Measurements from ENCODE around the gene PDGFB.

Gene PDGFB

GRCh38 chr22:39265143-39265886 is 20.5 kb upstream of the PDGFB start:
- no peak overlapping the region for H3K4me3 ChIP-seq (ENCODE audit: extremely low read depth, insufficient read depth, low read length, poor library complexity, severe bottlenecking)
- H3K9me3 ChIP-seq (ENCODE audit: control insufficient read depth, low read length) = no peaks in the 10 kb centered on the region
- 95 to 96% methylated on average over 22 of the region's 23 CpGs for WGBS, 2 experiments (ENCODE audit: insufficient coverage in 2 of 2)
- H3K4me1 ChIP-seq (ENCODE audit: control insufficient read depth, insufficient read depth, low read length, poor library complexity, severe bottlenecking) = peaks cover 4% of the 10 kb centered on the region
- no peak overlapping the region for H3K27ac ChIP-seq (ENCODE audit: low read depth, low read length, severe bottlenecking)
- H3K36me3 ChIP-seq (ENCODE audit: control insufficient read depth, insufficient read depth, low read length) = no peaks in the 10 kb centered on the region

GRCh38 chr22:39264349-39265038 is 19.7 kb upstream of the PDGFB start:
- H3K4me1 ChIP-seq (ENCODE audit: control insufficient read depth, insufficient read depth, low read length, poor library complexity, severe bottlenecking) = peaks cover 4% of the 10 kb centered on the region
- H3K27ac ChIP-seq (ENCODE audit: low read depth, low read length, severe bottlenecking) = no peak overlapping the region
- H3K9me3 ChIP-seq (ENCODE audit: control insufficient read depth, low read length) = no peaks in the 10 kb centered on the region
- 90 to 98% methylated on average over 10 to 12 of the region's 13 CpGs for WGBS, 2 experiments (ENCODE audit: insufficient coverage in 2 of 2)
- no peaks in the 10 kb centered on the region for H3K36me3 ChIP-seq (ENCODE audit: control insufficient read depth, insufficient read depth, low read length)
- no peak overlapping the region for H3K4me3 ChIP-seq (ENCODE audit: extremely low read depth, insufficient read depth, low read length, poor library complexity, severe bottlenecking)

GRCh38 chr22:39263626-39264348 is 19.0 kb upstream of the PDGFB start:
- Histone ChIP-seq H3K27ac (ENCODE audit: low read depth, low read length, severe bottlenecking) (no peak overlapping the region), H3K9me3 (ENCODE audit: control insufficient read depth, low read length) (no peaks in the 10 kb centered on the region), H3K4me1 (ENCODE audit: control insufficient read depth, insufficient read depth, low read length, poor library complexity, severe bottlenecking) (no peaks in the 10 kb centered on the region), H3K36me3 (ENCODE audit: control insufficient read depth, insufficient read depth, low read length) (no peaks in the 10 kb centered on the region), H3K4me3 (ENCODE audit: extremely low read depth, insufficient read depth, low read length, poor library complexity, severe bottlenecking) (no peak overlapping the region)
- 89 to 96% methylated on average over 3 to 5 of the region's 10 CpGs for WGBS, 2 experiments (ENCODE audit: insufficient coverage in 2 of 2)

GRCh38 chr22:39259666-39260065 is 14.9 kb upstream of the PDGFB start:
- no peak overlapping the region for H3K4me3 ChIP-seq (ENCODE audit: extremely low read depth, insufficient read depth, low read length, poor library complexity, severe bottlenecking)
- H3K9me3 ChIP-seq (ENCODE audit: control insufficient read depth, low read length) = no peaks in the 10 kb centered on the region
- H3K4me1 ChIP-seq (ENCODE audit: control insufficient read depth, insufficient read depth, low read length, poor library complexity, severe bottlenecking) = peaks cover 12% of the 10 kb centered on the region
- no peaks in the 10 kb centered on the region for H3K36me3 ChIP-seq (ENCODE audit: control insufficient read depth, insufficient read depth, low read length)
- H3K27ac ChIP-seq (ENCODE audit: low read depth, low read length, severe bottlenecking) = no peak overlapping the region
- 88 to 94% methylated on average over 3 of the region's 4 CpGs for WGBS, 2 experiments (ENCODE audit: insufficient coverage in 2 of 2)

- Histone ChIP-seq H3K27ac (ENCODE audit: low read depth, low read length, severe bottlenecking) (no peak overlapping the region), H3K4me3 (ENCODE audit: extremely low read depth, insufficient read depth, low read length, poor library complexity, severe bottlenecking) (no peak overlapping the region), H3K9me3 (ENCODE audit: control insufficient read depth, low read length) (no peaks in the 10 kb centered on the region), H3K4me1 (ENCODE audit: control insufficient read depth, insufficient read depth, low read length, poor library complexity, severe bottlenecking) (peaks cover 29% of the 10 kb centered on the region), H3K36me3 (ENCODE audit: control insufficient read depth, insufficient read depth, low read length) (no peaks in the 10 kb centered on the region)
- WGBS, 2 experiments (ENCODE audit: insufficient coverage in 2 of 2) = 86 to 91% methylated on average over 15 to 16 of the region's 16 CpGs
Measured at GRCh38 chr22:39257901-39258475, 13.2 kb upstream of the PDGFB start.

GRCh38 chr22:39256979-39257378 is 12.2 kb upstream of the PDGFB start:
- H3K27ac ChIP-seq (ENCODE audit: low read depth, low read length, severe bottlenecking) = no peak overlapping the region
- WGBS, 2 experiments (ENCODE audit: insufficient coverage in 2 of 2) = 86 to 100% methylated on average over 1 to 2 of the region's 2 CpGs
- H3K4me3 ChIP-seq (ENCODE audit: extremely low read depth, insufficient read depth, low read length, poor library complexity, severe bottlenecking) = no peak overlapping the region
- no peaks in the 10 kb centered on the region for H3K36me3 ChIP-seq (ENCODE audit: control insufficient read depth, insufficient read depth, low read length)
- peaks cover 32% of the 10 kb centered on the region for H3K4me1 ChIP-seq (ENCODE audit: control insufficient read depth, insufficient read depth, low read length, poor library complexity, severe bottlenecking)
- no peaks in the 10 kb centered on the region for H3K9me3 ChIP-seq (ENCODE audit: control insufficient read depth, low read length)

- H3K36me3 ChIP-seq (ENCODE audit: control insufficient read depth, insufficient read depth, low read length) = no peaks in the 10 kb centered on the region
- WGBS, 2 experiments (ENCODE audit: insufficient coverage in 2 of 2) = 96 to 100% methylated on average over 4 to 11 of the region's 11 CpGs
- H3K4me1 ChIP-seq (ENCODE audit: control insufficient read depth, insufficient read depth, low read length, poor library complexity, severe bottlenecking) = peaks cover 32% of the 10 kb centered on the region
- H3K4me3 ChIP-seq (ENCODE audit: extremely low read depth, insufficient read depth, low read length, poor library complexity, severe bottlenecking) = no peak overlapping the region
- no peaks in the 10 kb centered on the region for H3K9me3 ChIP-seq (ENCODE audit: control insufficient read depth, low read length)
- no peak overlapping the region for H3K27ac ChIP-seq (ENCODE audit: low read depth, low read length, severe bottlenecking)
Measured at GRCh38 chr22:39256186-39256552, 11.4 kb upstream of the PDGFB start.

GRCh38 chr22:39255449-39256185 is 10.8 kb upstream of the PDGFB start:
- Histone ChIP-seq H3K4me3 (ENCODE audit: extremely low read depth, insufficient read depth, low read length, poor library complexity, severe bottlenecking) (no peak overlapping the region), H3K27ac (ENCODE audit: low read depth, low read length, severe bottlenecking) (peak overlapping the region; percentile 89), H3K4me1 (ENCODE audit: control insufficient read depth, insufficient read depth, low read length, poor library complexity, severe bottlenecking) (peaks cover 32% of the 10 kb centered on the region), H3K9me3 (ENCODE audit: control insufficient read depth, low read length) (no peaks in the 10 kb centered on the region), H3K36me3 (ENCODE audit: control insufficient read depth, insufficient read depth, low read length) (no peaks in the 10 kb centered on the region)
- 67 to 78% methylated on average over 8 to 15 of the region's 16 CpGs for WGBS, 2 experiments (ENCODE audit: insufficient coverage in 2 of 2)

- H3K4me3 ChIP-seq (ENCODE audit: extremely low read depth, insufficient read depth, low read length, poor library complexity, severe bottlenecking) = no peak overlapping the region
- H3K9me3 ChIP-seq (ENCODE audit: control insufficient read depth, low read length) = no peaks in the 10 kb centered on the region
- H3K36me3 ChIP-seq (ENCODE audit: control insufficient read depth, insufficient read depth, low read length) = no peaks in the 10 kb centered on the region
- 54 to 58% methylated on average over 14 of the region's 15 CpGs for WGBS, 2 experiments (ENCODE audit: insufficient coverage in 2 of 2)
- H3K4me1 ChIP-seq (ENCODE audit: control insufficient read depth, insufficient read depth, low read length, poor library complexity, severe bottlenecking) = peaks cover 36% of the 10 kb centered on the region
- H3K27ac ChIP-seq (ENCODE audit: low read depth, low read length, severe bottlenecking) = peak overlapping the region; percentile 89
Measured at GRCh38 chr22:39254789-39255298, 10.1 kb upstream of the PDGFB start.

- Histone ChIP-seq H3K9me3 (ENCODE audit: control insufficient read depth, low read length) (no peaks in the 10 kb centered on the region), H3K4me1 (ENCODE audit: control insufficient read depth, insufficient read depth, low read length, poor library complexity, severe bottlenecking) (peaks cover 38% of the 10 kb centered on the region), H3K4me3 (ENCODE audit: extremely low read depth, insufficient read depth, low read length, poor library complexity, severe bottlenecking) (no peak overlapping the region), H3K27ac (ENCODE audit: low read depth, low read length, severe bottlenecking) (peak overlapping the region; percentile 89), H3K36me3 (ENCODE audit: control insufficient read depth, insufficient read depth, low read length) (no peaks in the 10 kb centered on the region)
- WGBS, 2 experiments (ENCODE audit: insufficient coverage in 2 of 2) = 88 to 90% methylated on average over 11 of the region's 14 CpGs
Measured at GRCh38 chr22:39254122-39254521, 9.3 kb upstream of the PDGFB start.

Data from mesodermal cell (in vitro differentiated cells).